ENCODE results near the gene AIFM3.

GRCh38 chr22:20940904-20941385 lies 26.1 kb upstream of the AIFM3 start:
- TF ChIP-seq CTCF (IDR thresholded peaks at IDR 0.05) (no peak), ZNF423 (CRISPR knock-in tag; IDR thresholded peaks at IDR 0.05) (no peak)
- TF ChIP-seq, protein P1, sequence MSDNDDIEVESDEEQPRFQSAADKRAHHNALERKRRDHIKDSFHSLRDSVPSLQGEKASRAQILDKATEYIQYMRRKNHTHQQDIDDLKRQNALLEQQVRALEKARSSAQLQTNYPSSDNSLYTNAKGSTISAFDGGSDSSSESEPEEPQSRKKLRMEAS (CRISPR knock-in tag; IDR thresholded peaks at IDR 0.05): no peak

All from WTC11 (cell line).